Activated CD8-positive, alpha-beta T cell treated with anti-CD3 and anti-CD28 coated beads for 36 hours (primary cell): ENCODE data around the gene CFAP68. TPM values are rescaled to one million over a fixed set of nuclear protein-coding genes. Genes with fewer than 3 reads are reported as not detected.

ENCODE experiments used
- ATAC-seq: fragments of 200-7000 bp; cut with Tn5 transposase; one replicate; pipeline ENCODE4 v1.10.0; 2021; ENCODE audit warnings: mild to moderate bottlenecking, moderate library complexity
- CTCF ChIA-PET: fragments of 350-600 bp; sonication (Branson Sonifier 250); formaldehyde crosslinking; loops from one replicate; lab custom pipeline; 2021; ENCODE audit warnings: antibody characterized with exemption; lab: Charles Lee
- POLR2A ChIA-PET: fragments of 350-600 bp; sonication (Branson Sonifier 250); formaldehyde crosslinking; loops from one replicate; lab custom pipeline; 2021; ENCODE audit warnings: antibody characterized with exemption; lab: Charles Lee
- DNase-seq: peaks from one replicate; pipeline ENCODE4 v3.0.0-alpha.2; 2020
- H3K27ac Mint-ChIP-seq: one replicate; pipeline ENCODE4 v1.8.0; 2021; ENCODE audit warnings: mild to moderate bottlenecking, mixed read lengths
- H3K27me3 Mint-ChIP-seq: one replicate; pipeline ENCODE4 v1.8.0; 2021; ENCODE audit warnings: mixed read lengths
- H3K36me3 Mint-ChIP-seq: one replicate; pipeline ENCODE4 v1.8.0; 2021; ENCODE audit warnings: low read depth, mixed read lengths
- H3K4me1 Mint-ChIP-seq: one replicate; pipeline ENCODE4 v1.8.0; 2021; ENCODE audit warnings: low read depth, mixed read lengths
- H3K4me3 Mint-ChIP-seq: one replicate; pipeline ENCODE4 v1.8.0; 2021; ENCODE audit warnings: mild to moderate bottlenecking, moderate library complexity, mixed read lengths
- H3K9me3 Mint-ChIP-seq: one replicate; pipeline ENCODE4 v1.8.0; 2021; ENCODE audit warnings: mixed read lengths
- intact Hi-C: fragments of 100-400 bp; cut with micrococcal nuclease; formaldehyde crosslinking; loops from one replicate; pipeline ENCODE4 v1.10.0; 2022
- total RNA-seq, 2 experiments: library from RNA; stranded (reverse); gene quantifications; one replicate each; pipeline ENCODE4 v1.2.3, GENCODE V29; 2021
- TF ChIP-seq, protein P1 (sequence below): fragments of 200-600 bp; IDR thresholded peaks from one replicate; pipeline ENCODE4 v1.8.0; 2022; ENCODE audit warnings: antibody characterized with exemption, mild to moderate bottlenecking

Gene CFAP68
- total RNA-seq, 2 experiments from 2014 or later: 38.6 to 39.1 TPM

DNA sequence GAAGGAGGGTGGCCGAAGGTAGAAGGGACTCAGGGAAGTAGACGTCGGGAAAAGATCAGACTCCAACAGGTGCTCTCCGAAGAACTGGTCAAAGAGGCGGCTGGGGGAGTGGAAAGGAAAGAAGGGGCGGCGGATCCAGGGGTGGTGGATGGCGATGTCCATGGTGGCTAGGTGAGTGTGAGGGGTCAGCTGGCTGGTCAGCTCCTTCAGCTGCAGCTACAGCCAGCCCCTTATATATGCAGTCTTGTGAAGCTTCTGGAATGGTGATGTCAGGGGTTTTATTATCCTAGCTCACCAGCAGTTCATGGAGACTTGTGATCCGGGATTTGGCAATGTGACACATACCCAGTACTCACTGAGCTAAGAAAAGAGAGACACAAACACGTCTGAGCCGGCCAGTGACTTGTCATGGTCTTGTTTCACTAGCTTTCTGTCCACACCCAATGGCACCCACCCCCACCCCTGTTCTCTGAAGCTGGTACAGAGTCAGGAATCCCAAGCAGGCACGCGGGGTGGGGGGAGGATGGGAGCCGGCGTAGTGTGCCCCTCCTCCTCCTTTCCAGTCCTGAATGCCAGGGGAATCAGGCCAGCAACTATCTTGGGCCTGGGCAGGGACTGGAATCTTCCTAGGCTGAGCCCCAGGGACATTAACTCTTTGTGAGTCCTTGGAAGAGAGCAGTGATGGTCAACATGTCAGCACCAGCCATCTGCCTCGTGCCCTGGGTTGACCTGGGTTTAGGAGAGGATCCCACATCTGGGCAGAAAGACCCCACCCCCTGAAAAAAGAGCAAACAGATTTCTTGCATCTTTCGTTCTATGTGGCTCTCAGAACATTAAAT, 32.4 kb downstream of the CFAP68 start, which contains the start of gene CRYAB:
Gene CRYAB (minus strand): TSS at position 208 of the 839 bp plus-strand sequence. CDS start 46 bp downstream, at position 162.
- no peak within 1 kb of the TSS for H3K4me3 Mint-ChIP-seq
- no peaks in the 10 kb centered on the region for H3K9me3 Mint-ChIP-seq
- H3K4me1 Mint-ChIP-seq: no peaks in the 10 kb centered on the region
- CTCF ChIA-PET: interaction anchor here (0.9 kb wide), 1 partner anchor 20 kb away, joined by 3 read pairs; no protein-coding TSS in a partner anchor
- ATAC-seq: no peak
- no peak for DNase-seq
- TF ChIP-seq, protein P1, sequence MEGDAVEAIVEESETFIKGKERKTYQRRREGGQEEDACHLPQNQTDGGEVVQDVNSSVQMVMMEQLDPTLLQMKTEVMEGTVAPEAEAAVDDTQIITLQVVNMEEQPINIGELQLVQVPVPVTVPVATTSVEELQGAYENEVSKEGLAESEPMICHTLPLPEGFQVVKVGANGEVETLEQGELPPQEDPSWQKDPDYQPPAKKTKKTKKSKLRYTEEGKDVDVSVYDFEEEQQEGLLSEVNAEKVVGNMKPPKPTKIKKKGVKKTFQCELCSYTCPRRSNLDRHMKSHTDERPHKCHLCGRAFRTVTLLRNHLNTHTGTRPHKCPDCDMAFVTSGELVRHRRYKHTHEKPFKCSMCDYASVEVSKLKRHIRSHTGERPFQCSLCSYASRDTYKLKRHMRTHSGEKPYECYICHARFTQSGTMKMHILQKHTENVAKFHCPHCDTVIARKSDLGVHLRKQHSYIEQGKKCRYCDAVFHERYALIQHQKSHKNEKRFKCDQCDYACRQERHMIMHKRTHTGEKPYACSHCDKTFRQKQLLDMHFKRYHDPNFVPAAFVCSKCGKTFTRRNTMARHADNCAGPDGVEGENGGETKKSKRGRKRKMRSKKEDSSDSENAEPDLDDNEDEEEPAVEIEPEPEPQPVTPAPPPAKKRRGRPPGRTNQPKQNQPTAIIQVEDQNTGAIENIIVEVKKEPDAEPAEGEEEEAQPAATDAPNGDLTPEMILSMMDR: no peak
- no peak within 1 kb of the TSS for H3K27ac Mint-ChIP-seq
- intact Hi-C loops: no loop called here
- POLR2A ChIA-PET: no interaction called here
- no peaks in the 10 kb centered on the region for H3K36me3 Mint-ChIP-seq
- peaks cover 36% of the 10 kb centered on the region for H3K27me3 Mint-ChIP-seq

- TF ChIP-seq, protein P1: no peak
- Mint-ChIP-seq H3K4me3 (no peak within 1 kb of the TSS), H3K4me1 (no peaks in the 10 kb centered on the region), H3K36me3 (no peaks in the 10 kb centered on the region), H3K27ac (no peak within 1 kb of the TSS), H3K9me3 (no peaks in the 10 kb centered on the region), H3K27me3 (peaks cover 40% of the 10 kb centered on the region)
- ChIA-PET CTCF (no interaction called here), POLR2A (no interaction called here)
- no peak for ATAC-seq
- intact Hi-C loops: no loop called here
- DNase-seq: no peak
Observed at GRCh38 chr11:111912535-111912934, 33.2 kb downstream of the CFAP68 start, which contains the start of gene HSPB2. TSS of gene HSPB2 (plus strand) at chr11:111912734. CDS start at chr11:111912830, 96 bp downstream.

DNA sequence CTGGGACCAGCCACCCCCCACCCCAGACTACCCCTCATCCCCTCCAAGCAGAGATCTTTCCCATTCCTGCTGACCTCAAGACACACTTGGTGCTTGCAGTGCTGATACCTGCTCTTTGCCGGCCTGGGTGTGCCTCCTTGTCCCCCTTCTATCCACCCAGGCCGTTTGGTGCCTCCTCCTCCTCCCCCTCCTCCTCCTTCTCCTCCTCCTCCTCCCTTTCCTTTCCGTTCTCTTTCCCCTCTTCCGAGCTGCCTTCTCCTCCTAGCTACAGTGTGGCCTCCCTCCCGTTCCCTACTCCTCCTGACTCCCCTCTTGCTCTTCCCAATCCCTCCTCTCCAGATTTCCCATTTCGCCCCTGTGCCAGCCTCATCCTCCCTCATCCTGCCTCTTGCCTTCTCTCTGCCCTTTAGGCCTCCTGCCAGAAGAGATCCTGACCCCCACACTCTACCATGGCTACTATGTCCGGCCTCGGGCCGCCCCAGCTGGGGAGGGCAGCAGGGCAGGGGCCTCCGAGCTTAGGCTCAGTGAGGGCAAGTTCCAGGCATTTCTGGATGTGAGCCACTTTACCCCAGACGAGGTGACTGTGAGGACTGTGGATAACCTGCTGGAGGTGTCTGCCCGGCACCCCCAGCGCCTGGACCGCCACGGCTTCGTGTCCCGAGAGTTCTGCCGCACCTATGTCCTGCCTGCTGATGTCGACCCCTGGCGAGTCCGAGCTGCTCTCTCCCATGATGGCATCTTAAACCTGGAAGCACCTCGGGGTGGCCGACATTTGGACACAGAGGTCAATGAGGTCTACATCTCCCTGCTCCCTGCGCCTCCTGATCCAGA, 33.9 kb downstream of the CFAP68 start:
- ChIA-PET CTCF (interaction anchor here (1.3 kb wide), 1 partner anchor 18 kb away, joined by 3 read pairs; no protein-coding TSS in a partner anchor), POLR2A (no interaction called here)
- Mint-ChIP-seq H3K27ac (no peak overlapping the region), H3K27me3 (peaks cover 40% of the 10 kb centered on the region), H3K4me1 (no peaks in the 10 kb centered on the region), H3K4me3 (no peak overlapping the region), H3K9me3 (no peaks in the 10 kb centered on the region), H3K36me3 (no peaks in the 10 kb centered on the region)
- intact Hi-C loops: no loop called here
- TF ChIP-seq, protein P1: no peak
- DNase-seq (no peak), ATAC-seq (no peak)

GRCh38 chr11:111913997-111914396, 34.7 kb downstream of the CFAP68 start:
- no peak overlapping the region for H3K4me3 Mint-ChIP-seq
- TF ChIP-seq, protein P1: no peak
- no peak overlapping the region for H3K27ac Mint-ChIP-seq
- intact Hi-C loops: no loop called here
- H3K9me3 Mint-ChIP-seq: no peaks in the 10 kb centered on the region
- ChIA-PET POLR2A (no interaction called here), CTCF (interaction anchor here (1.0 to 1.3 kb wide), 2 partner anchors 17 to 43 kb away, joined by 3 read pairs; no protein-coding TSS in a partner anchor)
- DNase-seq: no peak
- H3K27me3 Mint-ChIP-seq: peaks cover 40% of the 10 kb centered on the region
- ATAC-seq: no peak
- no peaks in the 10 kb centered on the region for H3K4me1 Mint-ChIP-seq
- H3K36me3 Mint-ChIP-seq: no peaks in the 10 kb centered on the region
